Fibroblast of skin of scalp (primary cell): Measurements from ENCODE around the gene KLHL41.
A peak's percentile ranks its signal among the peaks of the same experiment; 100 is the strongest.
"Not testable (repeated sequence)": the region's sequence is repeated elsewhere in the genome, so short reads cannot be mapped to it uniquely, and the experiment has no call there.

Experiments
- DNase-seq: peaks from one replicate; pipeline ENCODE4 v3.0.0-alpha.2; 2013

The KLHL41 gene

DNA sequence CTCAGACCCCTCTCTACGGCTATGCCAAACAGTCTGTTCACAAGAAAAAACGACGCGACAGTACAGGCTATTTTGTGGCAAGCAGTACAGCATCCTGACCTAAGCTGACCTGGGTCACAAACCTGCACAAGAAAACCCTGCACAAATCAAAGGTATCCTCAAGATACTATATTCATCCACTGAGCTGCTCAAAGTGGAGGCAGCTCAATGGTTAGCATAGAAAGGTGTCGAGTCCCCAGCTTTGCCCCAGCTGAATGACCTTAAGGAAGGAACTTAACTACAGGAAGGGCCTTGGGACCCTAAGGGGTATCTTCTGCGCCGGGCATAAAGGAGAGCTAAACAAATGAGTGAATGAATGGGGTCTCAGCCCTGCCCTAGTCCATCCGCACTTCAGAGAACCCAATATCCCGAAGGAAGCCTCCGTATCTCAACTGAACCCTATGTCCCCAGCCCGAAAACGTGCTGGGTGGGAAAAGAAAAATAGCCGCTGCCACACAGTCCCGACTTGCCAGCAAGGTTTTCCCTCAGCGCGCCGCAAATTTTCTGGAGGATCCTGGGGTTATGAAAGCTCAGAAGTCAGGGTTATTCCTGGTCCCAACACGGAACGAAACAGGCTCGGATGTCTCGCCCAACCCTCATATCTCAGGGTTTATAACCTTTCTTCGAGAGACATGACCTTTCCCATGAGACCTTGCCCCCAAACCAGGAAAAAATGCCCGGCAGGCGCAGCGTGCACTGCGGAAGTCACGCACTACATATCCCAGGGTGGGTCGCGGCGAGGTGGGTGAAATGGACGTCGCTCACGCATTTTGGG is 63.9 kb downstream of the KLHL41 start, which contains the start of gene FASTKD1:
Gene FASTKD1 (minus strand): TSS at position 706 of the 814 bp plus-strand sequence. CDS start 1,836 bp downstream, outside the sequence.
- peak; percentile 90 for DNase-seq

DNA sequence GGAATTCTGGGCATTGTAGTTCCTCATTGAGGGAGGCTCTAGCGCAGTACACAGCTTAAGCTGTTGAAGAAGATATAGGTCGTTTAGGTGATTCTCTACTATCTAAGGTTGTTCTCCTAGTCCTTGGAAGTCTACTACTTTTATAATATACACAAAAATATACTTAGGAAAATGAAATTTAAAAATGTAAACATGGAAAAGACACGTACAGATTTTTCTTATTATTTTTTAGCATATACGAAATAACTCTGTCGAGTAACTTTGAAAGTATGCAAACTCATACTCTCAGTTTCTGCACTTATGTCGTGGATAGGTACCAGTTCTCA is 64.4 kb downstream of the KLHL41 start:
- DNase-seq, result no peak

- DNase-seq, result not testable (repeated sequence)
These were observed 65.0 kb downstream of the KLHL41 start for GRCh38 chr2:169574539-169574938.

GRCh38 chr2:169575264-169575663 is 65.8 kb downstream of the KLHL41 start:
- not testable (repeated sequence) for DNase-seq
